ENCODE measurements around the gene TBC1D22A. TPM values are rescaled to one million over a fixed set of nuclear protein-coding genes. Genes with fewer than 3 reads are reported as not detected.

TBC1D22A gene
- total RNA-seq, 4 donors from 2014 or later, result 10.8 to 32.2 (median 22.3) TPM

DNA sequence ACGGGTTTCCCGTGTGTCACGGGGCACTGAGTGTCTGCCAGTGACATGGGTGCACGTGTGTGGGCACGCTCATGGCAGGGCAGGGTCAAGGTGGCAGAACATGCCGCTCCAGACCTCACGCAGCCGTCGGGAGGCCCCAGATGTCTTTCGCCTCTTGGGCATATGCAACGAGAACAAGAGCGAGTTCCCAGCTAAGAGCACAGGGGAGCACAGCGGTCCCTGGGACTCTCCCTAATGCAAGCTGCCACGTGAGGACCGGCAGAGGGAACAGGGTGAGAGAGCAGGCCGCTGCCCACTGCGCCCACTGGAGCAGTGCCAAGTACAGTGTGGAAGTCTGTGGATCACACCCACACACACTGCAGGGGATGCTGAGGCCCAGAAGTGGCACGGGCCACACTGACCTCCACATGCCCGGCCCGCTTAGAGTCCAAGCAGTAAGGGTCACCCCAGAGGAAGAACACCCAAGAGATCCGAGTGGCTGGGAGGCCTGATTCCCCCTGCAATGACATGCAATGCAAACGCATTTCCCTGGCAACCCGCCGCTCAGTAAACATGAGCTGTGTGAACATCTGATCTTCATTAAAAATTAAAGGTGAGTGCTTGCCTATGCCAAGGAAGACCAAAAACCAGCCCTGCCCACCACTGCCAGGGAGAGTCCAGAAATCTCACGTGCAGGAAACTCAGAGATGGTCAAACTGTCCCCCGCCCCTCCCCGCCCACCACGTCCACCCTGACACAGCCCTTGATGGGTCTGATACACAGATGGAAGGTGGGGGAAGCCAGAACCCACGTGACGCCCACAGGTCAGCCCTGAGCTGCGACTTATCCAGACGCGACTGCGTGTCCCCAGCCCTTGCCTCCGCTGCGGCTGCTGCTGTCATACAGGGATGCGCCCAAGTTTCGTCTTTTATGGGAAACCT, 36.1 kb upstream of the TBC1D22A start:
- TF ChIP-seq, protein P1, sequence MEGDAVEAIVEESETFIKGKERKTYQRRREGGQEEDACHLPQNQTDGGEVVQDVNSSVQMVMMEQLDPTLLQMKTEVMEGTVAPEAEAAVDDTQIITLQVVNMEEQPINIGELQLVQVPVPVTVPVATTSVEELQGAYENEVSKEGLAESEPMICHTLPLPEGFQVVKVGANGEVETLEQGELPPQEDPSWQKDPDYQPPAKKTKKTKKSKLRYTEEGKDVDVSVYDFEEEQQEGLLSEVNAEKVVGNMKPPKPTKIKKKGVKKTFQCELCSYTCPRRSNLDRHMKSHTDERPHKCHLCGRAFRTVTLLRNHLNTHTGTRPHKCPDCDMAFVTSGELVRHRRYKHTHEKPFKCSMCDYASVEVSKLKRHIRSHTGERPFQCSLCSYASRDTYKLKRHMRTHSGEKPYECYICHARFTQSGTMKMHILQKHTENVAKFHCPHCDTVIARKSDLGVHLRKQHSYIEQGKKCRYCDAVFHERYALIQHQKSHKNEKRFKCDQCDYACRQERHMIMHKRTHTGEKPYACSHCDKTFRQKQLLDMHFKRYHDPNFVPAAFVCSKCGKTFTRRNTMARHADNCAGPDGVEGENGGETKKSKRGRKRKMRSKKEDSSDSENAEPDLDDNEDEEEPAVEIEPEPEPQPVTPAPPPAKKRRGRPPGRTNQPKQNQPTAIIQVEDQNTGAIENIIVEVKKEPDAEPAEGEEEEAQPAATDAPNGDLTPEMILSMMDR (IDR thresholded peaks at IDR 0.05; ENCODE audit: low read depth), result no peak

GRCh38 chr22:46726986-46727317, 35.5 kb upstream of the TBC1D22A start:
- TF ChIP-seq, protein P1 (IDR thresholded peaks at IDR 0.05; ENCODE audit: low read depth), result no peak

- TF ChIP-seq, protein P1 (IDR thresholded peaks at IDR 0.05; ENCODE audit: low read depth), result no peak
Observed at GRCh38 chr22:46727813-46728364, 34.6 kb upstream of the TBC1D22A start.

GRCh38 chr22:46728470-46728869, 34.0 kb upstream of the TBC1D22A start:
- TF ChIP-seq, protein P1 (IDR thresholded peaks at IDR 0.05; ENCODE audit: low read depth), result no peak

DNA sequence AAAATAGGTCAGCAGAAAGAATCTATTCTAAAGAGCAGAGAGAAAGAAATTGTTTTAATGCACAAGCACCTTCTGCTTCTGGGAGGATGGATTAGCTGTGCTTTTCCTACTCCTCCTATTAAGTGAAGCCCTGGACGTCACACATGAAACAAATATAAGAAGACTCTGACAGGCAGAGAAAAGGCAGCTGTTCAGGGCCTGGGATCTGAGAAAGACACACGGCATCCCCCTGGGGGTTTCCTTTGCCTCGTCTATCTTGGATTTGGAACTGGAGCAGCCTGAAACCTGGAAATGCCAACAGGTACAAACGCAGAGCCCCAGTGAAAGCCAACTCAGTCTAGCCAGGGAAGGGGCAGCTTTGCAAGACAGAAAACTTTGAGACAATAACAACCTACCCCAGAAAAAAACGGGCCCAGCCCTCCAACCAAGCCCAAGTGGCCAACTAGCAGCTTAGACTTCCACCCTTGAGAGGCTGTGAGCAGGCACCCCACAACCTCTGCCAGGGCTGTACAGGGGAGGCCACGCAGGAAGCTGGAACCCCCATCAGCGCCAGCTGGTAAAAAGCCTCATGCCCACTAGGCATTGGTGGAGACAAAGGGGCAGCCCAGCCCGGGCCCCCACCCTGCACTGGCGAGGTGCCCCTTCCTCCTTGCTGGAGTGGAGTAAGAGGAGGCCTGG, 31.7 kb upstream of the TBC1D22A start:
- TF ChIP-seq, protein P1 (IDR thresholded peaks at IDR 0.05; ENCODE audit: low read depth), result no peak

DNA sequence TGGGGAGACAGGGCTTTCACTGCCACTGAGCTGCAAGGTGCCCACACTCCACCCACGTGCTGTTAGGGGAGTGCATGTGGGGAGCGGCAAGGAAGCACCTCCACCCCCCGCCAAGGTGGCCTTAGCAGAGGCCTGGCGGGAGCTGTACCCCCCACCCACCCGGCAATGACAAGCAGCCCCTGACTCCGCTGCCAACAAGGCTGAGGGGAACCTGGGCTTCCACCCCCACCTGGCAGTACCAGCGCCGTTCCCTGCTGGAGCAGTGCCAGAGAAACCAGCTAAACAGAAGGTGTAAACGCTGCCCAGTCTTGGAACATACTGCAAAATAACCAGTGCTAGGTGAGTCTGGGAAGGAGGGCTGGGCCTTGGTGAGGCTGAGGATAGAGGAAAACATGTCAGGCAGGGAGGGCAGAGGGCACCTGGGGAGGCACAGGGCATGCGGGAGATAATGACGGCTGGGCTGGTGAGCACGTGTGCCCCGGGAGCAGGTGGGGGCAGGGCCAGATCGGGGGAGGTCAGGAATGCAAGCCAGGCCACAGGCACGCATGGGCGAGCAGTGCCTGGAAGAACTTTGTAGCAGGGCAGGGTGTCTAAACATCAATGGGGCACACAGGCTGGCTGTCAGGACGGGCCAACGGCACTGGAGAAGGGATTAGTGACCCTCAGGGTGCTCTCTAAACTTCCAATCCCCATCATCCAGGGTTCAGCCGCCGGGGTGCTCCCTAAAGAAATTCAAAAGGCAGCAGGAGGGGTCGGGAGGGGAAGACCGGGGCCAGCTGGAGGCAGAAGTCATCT, 31.0 kb upstream of the TBC1D22A start:
- TF ChIP-seq, protein P1 (IDR thresholded peaks at IDR 0.05; ENCODE audit: low read depth), result no peak
